ENCODE results near the gene NEDD9. TPM values are rescaled to one million over a fixed set of nuclear protein-coding genes. Genes with fewer than 3 reads are reported as not detected.

Gene NEDD9
- total RNA-seq, 4 donors from 2014 or later = 7.7 to 14.9 (median 10.9) TPM

DNA sequence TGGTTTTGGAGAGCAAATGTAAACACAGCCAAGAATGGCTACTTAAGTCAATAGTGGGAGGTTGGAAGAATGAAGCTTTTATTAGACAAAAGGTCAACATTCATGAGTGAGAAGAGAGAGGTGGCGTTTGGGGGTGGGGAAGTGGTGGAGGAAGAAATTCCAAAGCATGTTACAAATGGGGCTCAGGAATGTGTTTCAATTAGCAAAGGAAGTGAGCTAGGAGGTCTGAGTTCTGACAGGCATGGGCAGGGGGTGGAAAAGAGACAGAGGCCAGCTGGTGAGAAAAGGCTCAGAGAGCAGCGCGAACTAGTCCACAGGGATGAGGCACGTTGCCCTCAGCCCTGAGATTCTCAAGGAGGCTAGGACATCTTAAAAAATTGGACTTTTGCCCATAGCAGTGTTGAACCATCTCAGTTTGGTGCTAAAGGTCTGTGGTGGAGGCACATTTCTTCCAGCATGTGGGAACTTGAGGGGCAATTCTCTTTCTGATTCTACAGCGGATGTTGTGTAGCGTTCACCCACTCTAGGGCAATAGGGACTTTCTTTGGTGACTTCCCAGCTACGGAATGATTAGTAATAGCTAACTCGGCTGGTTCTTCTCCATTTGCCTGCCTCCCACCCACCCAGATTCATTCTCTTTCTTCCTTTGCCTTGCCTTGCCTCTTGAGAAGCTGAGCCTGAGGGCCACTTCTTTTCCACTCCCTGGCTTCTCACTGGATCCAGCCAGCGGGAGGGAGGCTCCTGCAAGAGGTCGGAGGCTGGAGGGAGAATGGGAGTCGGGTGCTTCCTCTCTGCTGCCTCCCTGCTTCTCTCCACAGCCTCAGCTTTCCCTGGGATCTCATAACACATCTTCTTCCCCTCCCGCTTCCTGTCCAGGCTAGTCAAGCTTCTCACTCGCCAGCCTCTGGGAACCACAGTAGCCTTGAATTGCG is 45.1 kb upstream of the NEDD9 start:
- Histone ChIP-seq H3K27me3 (no peaks in the 10 kb centered on the region), H3K36me3 (no peaks in the 10 kb centered on the region), H3K9me3 (no peaks in the 10 kb centered on the region), H3K4me3 (no peak overlapping the region), H3K27ac (peak overlapping the region in 2 of 4 donors; percentile 11 to 27), H3K4me1 (peaks cover 0 to 17% (median 8%) of the 10 kb centered on the region in 3 donors)
- WGBS, 2 donors = 66 to 78% methylated on average over 14 of the region's 14 CpGs
- no peak for DNase-seq
- TF ChIP-seq, protein P1, sequence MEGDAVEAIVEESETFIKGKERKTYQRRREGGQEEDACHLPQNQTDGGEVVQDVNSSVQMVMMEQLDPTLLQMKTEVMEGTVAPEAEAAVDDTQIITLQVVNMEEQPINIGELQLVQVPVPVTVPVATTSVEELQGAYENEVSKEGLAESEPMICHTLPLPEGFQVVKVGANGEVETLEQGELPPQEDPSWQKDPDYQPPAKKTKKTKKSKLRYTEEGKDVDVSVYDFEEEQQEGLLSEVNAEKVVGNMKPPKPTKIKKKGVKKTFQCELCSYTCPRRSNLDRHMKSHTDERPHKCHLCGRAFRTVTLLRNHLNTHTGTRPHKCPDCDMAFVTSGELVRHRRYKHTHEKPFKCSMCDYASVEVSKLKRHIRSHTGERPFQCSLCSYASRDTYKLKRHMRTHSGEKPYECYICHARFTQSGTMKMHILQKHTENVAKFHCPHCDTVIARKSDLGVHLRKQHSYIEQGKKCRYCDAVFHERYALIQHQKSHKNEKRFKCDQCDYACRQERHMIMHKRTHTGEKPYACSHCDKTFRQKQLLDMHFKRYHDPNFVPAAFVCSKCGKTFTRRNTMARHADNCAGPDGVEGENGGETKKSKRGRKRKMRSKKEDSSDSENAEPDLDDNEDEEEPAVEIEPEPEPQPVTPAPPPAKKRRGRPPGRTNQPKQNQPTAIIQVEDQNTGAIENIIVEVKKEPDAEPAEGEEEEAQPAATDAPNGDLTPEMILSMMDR (IDR thresholded peaks at IDR 0.05) = no peak
- TF ChIP-seq POLR2A (IDR thresholded peaks at IDR 0.05) = no peak
- intact Hi-C loops (cut with DNase I) = no loop called here

DNA sequence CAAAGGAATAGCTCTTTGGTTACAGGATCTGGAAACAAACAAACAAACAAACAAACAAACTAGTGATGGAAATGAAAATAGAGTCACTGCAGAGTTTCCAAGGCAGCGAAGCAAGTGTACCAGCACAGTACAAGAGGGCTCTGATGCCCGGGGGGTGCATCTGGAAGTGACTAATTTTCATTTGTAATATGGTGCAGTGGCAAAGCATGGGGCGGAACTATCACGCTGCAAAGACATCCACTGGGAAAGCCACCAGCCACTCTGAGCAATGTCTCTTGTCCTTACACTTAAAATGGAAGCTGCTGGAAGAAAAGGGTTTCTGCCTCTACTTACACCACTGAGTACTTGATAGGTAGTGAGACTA is 44.4 kb upstream of the NEDD9 start:
- Histone ChIP-seq H3K9me3 (no peaks in the 10 kb centered on the region), H3K4me1 (peaks cover 0 to 17% (median 8%) of the 10 kb centered on the region in 3 donors), H3K27ac (no peak overlapping the region), H3K36me3 (no peaks in the 10 kb centered on the region), H3K27me3 (no peaks in the 10 kb centered on the region), H3K4me3 (no peak overlapping the region)
- 74 to 88% methylated on average over 4 of the region's 4 CpGs for WGBS, 2 donors
- TF ChIP-seq POLR2A (IDR thresholded peaks at IDR 0.05) = no peak
- TF ChIP-seq, protein P1 (IDR thresholded peaks at IDR 0.05) = no peak
- intact Hi-C loops (cut with DNase I) = no loop called here
- DNase-seq = no peak

DNA sequence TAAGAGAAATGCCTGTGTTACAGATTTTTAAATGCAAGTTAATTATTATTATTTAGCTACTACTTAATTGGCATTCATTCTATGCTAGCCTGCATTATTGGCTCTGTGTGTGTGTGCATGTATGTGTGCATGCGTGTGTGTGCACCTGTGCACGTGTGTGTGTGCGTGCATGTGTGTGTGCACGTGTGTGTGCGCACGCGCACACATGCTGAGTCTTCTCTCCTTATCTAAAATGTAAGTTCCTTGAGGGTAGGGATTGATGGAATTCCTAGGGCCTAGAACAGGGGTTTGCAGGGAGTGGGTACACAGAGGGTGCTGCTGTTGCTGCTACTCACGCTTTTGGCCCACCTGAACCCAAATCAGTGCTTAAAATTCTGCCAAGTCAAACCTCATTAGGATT is 43.8 kb upstream of the NEDD9 start:
- WGBS, 2 donors = 93 to 95% methylated on average over 8 of the region's 8 CpGs
- no peaks in the 10 kb centered on the region for H3K9me3 ChIP-seq
- no peak overlapping the region for H3K4me3 ChIP-seq
- H3K27me3 ChIP-seq = no peaks in the 10 kb centered on the region
- no peak for DNase-seq
- peaks cover 0 to 17% (median 8%) of the 10 kb centered on the region in 3 donors for H3K4me1 ChIP-seq
- no peak for TF ChIP-seq POLR2A (IDR thresholded peaks at IDR 0.05)
- TF ChIP-seq, protein P1 (IDR thresholded peaks at IDR 0.05) = no peak
- intact Hi-C loops (cut with DNase I) = no loop called here
- no peak overlapping the region for H3K27ac ChIP-seq
- H3K36me3 ChIP-seq = no peaks in the 10 kb centered on the region

DNA sequence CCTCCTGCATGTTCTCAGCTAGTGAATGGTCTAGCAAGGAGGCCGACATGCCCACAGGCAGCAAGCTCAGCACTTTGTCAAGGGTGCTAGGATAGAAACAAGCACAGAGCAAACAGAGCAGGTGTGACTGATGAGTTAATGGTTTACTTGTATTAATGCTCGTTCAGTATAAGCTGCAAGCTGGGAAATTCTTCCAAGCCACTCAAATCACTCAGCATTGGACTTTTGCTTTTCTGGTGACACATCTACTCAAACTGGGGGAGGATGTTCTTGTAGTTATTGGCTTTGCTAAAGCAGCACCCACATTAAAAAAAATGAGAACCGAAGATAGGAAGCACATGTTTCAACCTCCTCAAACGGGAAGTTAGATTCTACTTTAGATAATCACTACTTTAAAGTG is 43.1 kb upstream of the NEDD9 start:
- Histone ChIP-seq H3K27ac (no peak overlapping the region), H3K4me3 (no peak overlapping the region), H3K9me3 (no peaks in the 10 kb centered on the region), H3K36me3 (no peaks in the 10 kb centered on the region), H3K4me1 (peaks cover 0 to 17% (median 8%) of the 10 kb centered on the region in 3 donors), H3K27me3 (no peaks in the 10 kb centered on the region)
- TF ChIP-seq POLR2A (IDR thresholded peaks at IDR 0.05) = no peak
- TF ChIP-seq, protein P1 (IDR thresholded peaks at IDR 0.05) = no peak
- intact Hi-C loops (cut with DNase I) = no loop called here
- no peak for DNase-seq
- 60 to 73% methylated on average over 4 of the region's 4 CpGs for WGBS, 2 donors

DNA sequence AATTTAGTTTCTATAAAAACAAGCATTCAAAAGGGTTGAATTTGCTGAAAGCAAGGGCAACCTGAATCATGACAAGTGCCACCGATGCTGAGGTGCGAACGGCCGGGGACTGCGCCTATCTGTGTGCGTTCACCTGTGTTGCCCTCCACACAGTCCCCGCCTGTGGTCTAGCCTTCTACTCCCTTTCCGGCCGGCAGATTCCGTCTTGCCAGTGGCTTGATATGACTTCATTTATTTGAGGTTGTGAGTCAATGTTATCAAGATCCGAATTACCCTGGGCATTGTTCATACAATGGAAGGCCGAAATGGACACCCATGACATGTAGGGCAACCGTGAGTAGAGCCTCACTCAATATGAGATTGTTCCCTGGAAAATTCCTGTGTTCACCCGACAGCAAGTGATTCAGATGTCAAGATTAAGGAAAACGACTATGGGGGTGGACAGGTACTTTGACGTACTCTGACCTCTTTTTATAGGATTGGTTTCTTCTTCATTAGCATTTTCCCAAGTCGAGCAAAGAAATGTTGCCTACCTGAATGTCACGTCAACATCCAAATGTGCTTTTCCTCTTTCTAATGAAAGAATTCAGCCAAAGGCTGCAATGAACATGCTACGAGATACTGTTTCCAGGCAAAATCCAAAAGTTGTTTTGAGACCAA is 41.1 kb upstream of the NEDD9 start:
- intact Hi-C loops (cut with DNase I) = no loop called here
- Histone ChIP-seq H3K27me3 (no peaks in the 10 kb centered on the region), H3K36me3 (no peaks in the 10 kb centered on the region), H3K4me1 (peaks cover 0 to 14% (median 8%) of the 10 kb centered on the region in 3 donors), H3K9me3 (no peaks in the 10 kb centered on the region), H3K4me3 (no peak overlapping the region), H3K27ac (no peak overlapping the region)
- 92 to 93% methylated on average over 19 of the region's 19 CpGs for WGBS, 2 donors
- no peak for DNase-seq
- TF ChIP-seq, protein P1 (IDR thresholded peaks at IDR 0.05) = no peak

Measured in esophagus squamous epithelium (tissue), 5 donors.